HepG2 (cell line): ENCODE results near the gene ANKFY1. TPM values are rescaled to one million over a fixed set of nuclear protein-coding genes. Genes with fewer than 3 reads are reported as not detected.

Experiments used
- AHR ChIP-seq: IDR thresholded peaks from 2 replicates; pipeline ENCODE4 v1.6.1; 2018; ENCODE audit warnings: missing genetic modification reagents, missing compliant biosample characterization
- BCLAF1 ChIP-seq: fragments of 450-650 bp; IDR thresholded peaks from 2 replicates; pipeline ENCODE4 v1.6.1; 2017; ENCODE audit warnings: mild to moderate bottlenecking
- DNMT3B ChIP-seq: conservative IDR thresholded peaks from 2 replicates; pipeline ENCODE4 v1.6.1; 2016; ENCODE audit warnings: missing biosample characterization, control low read depth
- MTF1 ChIP-seq: sonication (generic); formaldehyde crosslinking; IDR thresholded peaks from 2 replicates; pipeline ENCODE4 v1.5.0; 2020; ENCODE audit warnings: missing genetic modification reagents
- TGIF2 ChIP-seq: IDR thresholded peaks from 2 replicates; pipeline ENCODE4 v1.6.1; 2016; ENCODE audit warnings: control low read depth, missing compliant biosample characterization
- THRA ChIP-seq: sonication (generic); formaldehyde crosslinking; IDR thresholded peaks from 2 replicates; pipeline ENCODE4 v1.4.0; 2020; ENCODE audit warnings: missing genetic modification reagents, borderline replicate concordance
- ZBTB38 ChIP-seq: sonication (generic); formaldehyde crosslinking; IDR thresholded peaks from 2 replicates; pipeline ENCODE4 v1.5.1; 2020; ENCODE audit warnings: mild to moderate bottlenecking, missing genetic modification reagents
- ZFP62 ChIP-seq: sonication (generic); formaldehyde crosslinking; IDR thresholded peaks from 2 replicates; pipeline ENCODE4 v1.4.0; 2020; ENCODE audit warnings: missing genetic modification reagents
- ZFP90 ChIP-seq: sonication (generic); formaldehyde crosslinking; IDR thresholded peaks from 2 replicates; pipeline ENCODE4 v1.8.0; 2022; ENCODE audit warnings: missing genetic modification reagents, mild to moderate bottlenecking, inconsistent platforms, borderline replicate concordance
- ZNF142 ChIP-seq: sonication (generic); formaldehyde crosslinking; IDR thresholded peaks from 2 replicates; pipeline ENCODE4 v1.4.0; 2020; ENCODE audit warnings: missing genetic modification reagents
- ZNF275 ChIP-seq: sonication (generic); formaldehyde crosslinking; IDR thresholded peaks from 2 replicates; pipeline ENCODE4 v1.8.0; 2022; ENCODE audit warnings: missing genetic modification reagents, mild to moderate bottlenecking, inconsistent platforms, borderline replicate concordance
- ZNF34 ChIP-seq: sonication (generic); formaldehyde crosslinking; IDR thresholded peaks from 2 replicates; pipeline ENCODE4 v1.4.0; 2020; ENCODE audit warnings: mild to moderate bottlenecking, missing genetic modification reagents, borderline replicate concordance
- ZNF563 ChIP-seq: sonication (generic); formaldehyde crosslinking; IDR thresholded peaks from 2 replicates; pipeline ENCODE4 v1.8.0; 2022; ENCODE audit warnings: mild to moderate bottlenecking, moderate library complexity, missing genetic modification reagents
- ZNF687 ChIP-seq: sonication (generic); formaldehyde crosslinking; IDR thresholded peaks from 2 replicates; pipeline ENCODE4 v1.5.1; 2020; ENCODE audit warnings: mild to moderate bottlenecking, missing genetic modification reagents, moderate library complexity
- polyA plus RNA-seq, 8 experiments: library from polyadenylated mRNA; depleted of rRNA in 3 of 8; stranded (reverse) in 7 of 8; unstranded in 1 of 8; fragments of >200 nt; fragmentation: Illumina TruSeq in 4 of 8; extraction: Trizol in 4 of 8; gene quantifications; 2 replicates each; pipeline versions ENCODE4 v1.2.1 to v1.2.3, GENCODE V29; 2011 to 2016; ENCODE audit warnings: low read depth in 4 of 8, missing spikeins in 1 of 8, mixed read lengths in 1 of 8; ENCODE audit not compliant: insufficient read depth in 1 of 8
- total RNA-seq, 5 experiments: library from RNA; depleted of rRNA; stranded (reverse); fragments of >200 nt; fragmentation: Illumina TruSeq; extraction: Trizol; gene quantifications; 2 replicates each; pipeline ENCODE4 v1.2.3, GENCODE V29; 2016; ENCODE audit warnings: low read depth in 1 of 5

Gene ANKFY1
- total and polyA plus RNA-seq, 2 of the 13 experiments (the other 11 are each of a cell fraction or from before 2014, with no cell fraction given), result 11.9 to 16.8 TPM

GRCh38 chr17:4247971-4248388 lies 15.8 kb downstream of the ANKFY1 start (continued):
- TF ChIP-seq BCLAF1 (no peak), THRA (CRISPR knock-in tag) (peak; percentile 64; the same call in 1 of the 2 replicates), TGIF2 (CRISPR knock-in tag) (no peak), ZBTB38 (peak; percentile 60; the same call in 1 of the 2 replicates), DNMT3B (no peak), ZNF563 (no peak), AHR (CRISPR knock-in tag) (no peak), ZNF275 (CRISPR knock-in tag) (no peak), ZNF142 (CRISPR knock-in tag) (no peak), ZFP90 (CRISPR knock-in tag) (no peak), MTF1 (CRISPR knock-in tag) (no peak), ZNF687 (CRISPR knock-in tag) (peak; percentile 43), ZNF34 (CRISPR knock-in tag) (no peak), ZFP62 (CRISPR knock-in tag) (no peak)
